ENCODE measurements around the gene DNM3. TPM values are rescaled to one million over a fixed set of nuclear protein-coding genes. Genes with fewer than 3 reads are reported as not detected.

DNM3 gene
- total RNA-seq, 6 donors from 2014 or later = 7.1 to 30.4 (median 10.3) TPM

DNA sequence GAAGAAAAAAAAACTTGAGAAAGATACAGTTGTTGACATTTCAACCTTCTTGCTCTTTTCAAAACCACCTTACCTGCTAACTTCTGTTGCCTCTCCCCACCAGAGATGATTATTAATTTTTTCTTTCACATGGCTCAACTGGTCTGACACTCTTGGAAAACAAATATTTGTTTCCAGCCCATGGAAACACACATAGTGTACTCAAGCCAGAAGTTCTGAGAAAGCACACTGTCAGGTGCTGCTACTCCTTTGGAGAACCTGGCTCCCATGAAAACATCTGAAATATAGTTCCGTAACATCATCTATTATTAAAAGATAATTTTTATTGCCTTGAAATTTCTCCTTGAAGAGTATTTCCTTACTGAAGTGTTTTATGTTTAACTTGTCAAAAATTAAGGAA is 434.2 kb downstream of the DNM3 start:
- DNase-seq (no peak), ATAC-seq (ENCODE audit: low FRiP score in 2 of 2) (no peak)
- WGBS, 2 donors = 76 to 85% methylated on average over 1 of the region's 1 CpG
- H3K9me3 ChIP-seq = no peaks in the 10 kb centered on the region
- no peaks in the 10 kb centered on the region for H3K27me3 ChIP-seq
- no peak for TF ChIP-seq EP300 (IDR thresholded peaks at IDR 0.05)
- TF ChIP-seq POLR2A (IDR thresholded peaks at IDR 0.05) = no peak
- TF ChIP-seq, protein P1, sequence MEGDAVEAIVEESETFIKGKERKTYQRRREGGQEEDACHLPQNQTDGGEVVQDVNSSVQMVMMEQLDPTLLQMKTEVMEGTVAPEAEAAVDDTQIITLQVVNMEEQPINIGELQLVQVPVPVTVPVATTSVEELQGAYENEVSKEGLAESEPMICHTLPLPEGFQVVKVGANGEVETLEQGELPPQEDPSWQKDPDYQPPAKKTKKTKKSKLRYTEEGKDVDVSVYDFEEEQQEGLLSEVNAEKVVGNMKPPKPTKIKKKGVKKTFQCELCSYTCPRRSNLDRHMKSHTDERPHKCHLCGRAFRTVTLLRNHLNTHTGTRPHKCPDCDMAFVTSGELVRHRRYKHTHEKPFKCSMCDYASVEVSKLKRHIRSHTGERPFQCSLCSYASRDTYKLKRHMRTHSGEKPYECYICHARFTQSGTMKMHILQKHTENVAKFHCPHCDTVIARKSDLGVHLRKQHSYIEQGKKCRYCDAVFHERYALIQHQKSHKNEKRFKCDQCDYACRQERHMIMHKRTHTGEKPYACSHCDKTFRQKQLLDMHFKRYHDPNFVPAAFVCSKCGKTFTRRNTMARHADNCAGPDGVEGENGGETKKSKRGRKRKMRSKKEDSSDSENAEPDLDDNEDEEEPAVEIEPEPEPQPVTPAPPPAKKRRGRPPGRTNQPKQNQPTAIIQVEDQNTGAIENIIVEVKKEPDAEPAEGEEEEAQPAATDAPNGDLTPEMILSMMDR (IDR thresholded peaks at IDR 0.05) = no peak
- no peak for TF ChIP-seq POLR2AphosphoS5 (IDR thresholded peaks at IDR 0.05)
- H3K27ac ChIP-seq = no peak overlapping the region
- H3K4me3 ChIP-seq = no peak overlapping the region
- peaks cover 0 to 9% (median 4%) of the 10 kb centered on the region in 4 donors for H3K4me1 ChIP-seq
- H3K36me3 ChIP-seq = no peaks in the 10 kb centered on the region

DNA sequence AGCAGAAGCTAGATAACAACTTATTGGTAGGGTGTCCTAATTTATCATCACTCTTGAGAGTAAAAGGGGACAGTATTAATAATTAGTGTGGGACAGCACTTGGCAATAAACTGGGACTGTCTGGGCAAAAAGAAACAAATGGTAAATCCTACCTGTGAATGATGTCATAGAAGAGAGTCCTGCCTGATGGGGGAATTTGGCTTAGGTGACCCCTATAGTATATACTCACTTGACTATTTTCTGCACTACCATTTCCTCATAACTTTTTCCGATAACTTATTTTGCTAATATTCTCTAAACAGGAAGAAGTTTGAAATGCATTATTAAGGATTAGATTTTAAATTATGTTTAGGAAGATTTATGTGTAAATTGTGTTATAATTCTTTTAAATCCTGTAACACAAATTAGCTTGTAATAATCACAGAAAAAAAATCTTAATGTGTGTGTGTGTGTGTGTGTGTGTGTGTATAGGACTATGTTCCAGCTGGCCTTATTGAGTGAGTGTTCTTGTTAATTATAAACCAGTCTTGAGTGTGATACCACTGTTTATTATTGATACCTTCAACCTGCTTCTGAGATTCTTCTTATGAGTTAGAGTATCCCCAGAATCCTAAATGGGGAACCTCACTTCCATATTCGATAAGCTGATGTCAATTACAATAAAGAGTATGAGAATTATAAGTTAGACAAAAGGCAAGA is 435.0 kb downstream of the DNM3 start:
- no peaks in the 10 kb centered on the region for H3K36me3 ChIP-seq
- peaks cover 0 to 6% (median 2%) of the 10 kb centered on the region in 4 donors for H3K4me1 ChIP-seq
- no peak overlapping the region for H3K27ac ChIP-seq
- no peaks in the 10 kb centered on the region for H3K27me3 ChIP-seq
- H3K4me3 ChIP-seq = no peak overlapping the region
- ATAC-seq (ENCODE audit: low FRiP score in 2 of 2) = no peak
- WGBS, 2 donors = 41 to 47% methylated on average over 2 of the region's 2 CpGs
- DNase-seq = no peak
- no peaks in the 10 kb centered on the region for H3K9me3 ChIP-seq
- TF ChIP-seq POLR2A (IDR thresholded peaks at IDR 0.05) (no peak), EP300 (IDR thresholded peaks at IDR 0.05) (no peak), POLR2AphosphoS5 (IDR thresholded peaks at IDR 0.05) (no peak)
- TF ChIP-seq, protein P1 (IDR thresholded peaks at IDR 0.05) = no peak

DNA sequence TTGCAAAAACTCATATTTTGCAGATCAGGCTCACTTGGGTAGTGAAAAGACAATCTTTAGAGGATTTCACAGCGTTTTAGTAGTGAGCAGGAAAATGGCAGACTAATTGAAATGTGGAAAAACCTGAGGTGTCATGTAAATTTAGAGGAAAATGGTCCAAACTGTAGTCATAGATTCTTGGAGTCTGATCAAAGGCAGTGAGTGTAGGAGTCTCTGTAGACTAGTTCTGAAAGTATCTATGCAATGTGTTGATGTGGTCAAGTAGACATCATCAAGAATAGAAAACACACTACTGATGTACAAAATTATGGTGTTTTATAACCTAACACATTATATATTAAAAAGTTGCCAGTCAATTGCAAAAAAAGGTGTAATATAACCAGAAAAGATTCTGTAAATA is 436.0 kb downstream of the DNM3 start:
- H3K4me3 ChIP-seq = no peak overlapping the region
- DNase-seq = no peak
- TF ChIP-seq POLR2AphosphoS5 (IDR thresholded peaks at IDR 0.05) (no peak), POLR2A (IDR thresholded peaks at IDR 0.05) (no peak), EP300 (IDR thresholded peaks at IDR 0.05) (no peak)
- TF ChIP-seq, protein P1 (IDR thresholded peaks at IDR 0.05) = no peak
- no peak overlapping the region for H3K27ac ChIP-seq
- H3K4me1 ChIP-seq = peaks cover 0 to 6% (median 2%) of the 10 kb centered on the region in 4 donors
- ATAC-seq (ENCODE audit: low FRiP score in 2 of 2) = no peak
- H3K9me3 ChIP-seq = no peaks in the 10 kb centered on the region
- 84% methylated on average over 1 of the region's 1 CpG for WGBS, 2 donors
- no peaks in the 10 kb centered on the region for H3K36me3 ChIP-seq
- no peaks in the 10 kb centered on the region for H3K27me3 ChIP-seq

DNA sequence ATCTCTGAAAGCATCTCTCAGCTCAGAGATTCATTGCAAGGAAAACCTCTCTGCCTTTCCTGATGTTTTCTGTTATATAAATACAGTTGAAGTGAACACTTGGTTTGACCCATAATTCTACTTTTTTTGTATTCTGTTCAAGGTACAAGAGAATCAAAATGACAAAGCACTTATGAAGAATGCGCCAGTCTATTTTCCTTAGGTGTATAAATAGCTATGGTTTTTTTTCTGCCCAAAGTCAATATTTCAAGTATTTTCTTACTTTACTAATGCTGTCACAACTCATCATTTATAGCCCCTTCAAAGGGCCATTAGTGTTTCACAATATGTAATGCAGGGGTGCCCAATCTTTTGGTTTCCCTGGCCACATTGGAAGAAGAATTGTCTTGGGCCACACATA is 436.7 kb downstream of the DNM3 start:
- Histone ChIP-seq H3K9me3 (no peaks in the 10 kb centered on the region), H3K36me3 (no peaks in the 10 kb centered on the region), H3K27me3 (no peaks in the 10 kb centered on the region), H3K4me1 (peaks cover 0 to 6% (median 2%) of the 10 kb centered on the region in 4 donors), H3K4me3 (no peak overlapping the region), H3K27ac (no peak overlapping the region)
- no peak for TF ChIP-seq POLR2AphosphoS5 (IDR thresholded peaks at IDR 0.05)
- TF ChIP-seq, protein P1 (IDR thresholded peaks at IDR 0.05) = no peak
- no peak for TF ChIP-seq EP300 (IDR thresholded peaks at IDR 0.05)
- TF ChIP-seq POLR2A (IDR thresholded peaks at IDR 0.05) = no peak
- DNase-seq (no peak), ATAC-seq (ENCODE audit: low FRiP score in 2 of 2) (no peak)
- WGBS, 2 donors = 85 to 88% methylated on average over 1 of the region's 1 CpG

DNA sequence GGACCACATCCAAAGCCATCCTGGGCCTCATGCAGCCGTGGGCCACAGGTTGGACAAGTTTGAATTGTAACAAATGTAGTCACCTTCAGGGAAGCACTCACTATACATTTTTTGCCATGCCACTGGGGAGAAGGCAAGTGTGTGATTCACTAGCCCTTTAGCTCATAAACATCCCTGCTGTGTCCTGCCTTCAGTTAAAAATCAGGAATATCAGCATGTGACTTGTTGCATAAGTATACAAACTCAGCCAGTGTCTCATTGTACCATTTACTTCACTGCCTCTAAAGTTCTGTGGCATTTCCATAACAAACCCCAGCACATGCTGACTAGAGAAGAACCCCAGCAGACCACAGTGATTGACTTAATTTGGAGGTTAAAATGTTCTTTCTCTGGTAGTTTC is 437.2 kb downstream of the DNM3 start:
- ATAC-seq (ENCODE audit: low FRiP score in 2 of 2) (no peak), DNase-seq (no peak)
- peak overlapping the region in 1 of 4 donors; percentile 26 for H3K27ac ChIP-seq
- H3K27me3 ChIP-seq = no peaks in the 10 kb centered on the region
- 48 to 75% methylated on average over 1 of the region's 1 CpG for WGBS, 2 donors
- no peak for TF ChIP-seq POLR2AphosphoS5 (IDR thresholded peaks at IDR 0.05)
- TF ChIP-seq POLR2A (IDR thresholded peaks at IDR 0.05) = no peak
- TF ChIP-seq EP300 (IDR thresholded peaks at IDR 0.05) = no peak
- TF ChIP-seq, protein P1 (IDR thresholded peaks at IDR 0.05) = no peak
- H3K36me3 ChIP-seq = no peaks in the 10 kb centered on the region
- peaks cover 0 to 6% (median 2%) of the 10 kb centered on the region in 4 donors for H3K4me1 ChIP-seq
- H3K4me3 ChIP-seq = no peak overlapping the region
- H3K9me3 ChIP-seq = no peaks in the 10 kb centered on the region
